ENCODE data around the gene GDF7.

GDF7 gene

DNA sequence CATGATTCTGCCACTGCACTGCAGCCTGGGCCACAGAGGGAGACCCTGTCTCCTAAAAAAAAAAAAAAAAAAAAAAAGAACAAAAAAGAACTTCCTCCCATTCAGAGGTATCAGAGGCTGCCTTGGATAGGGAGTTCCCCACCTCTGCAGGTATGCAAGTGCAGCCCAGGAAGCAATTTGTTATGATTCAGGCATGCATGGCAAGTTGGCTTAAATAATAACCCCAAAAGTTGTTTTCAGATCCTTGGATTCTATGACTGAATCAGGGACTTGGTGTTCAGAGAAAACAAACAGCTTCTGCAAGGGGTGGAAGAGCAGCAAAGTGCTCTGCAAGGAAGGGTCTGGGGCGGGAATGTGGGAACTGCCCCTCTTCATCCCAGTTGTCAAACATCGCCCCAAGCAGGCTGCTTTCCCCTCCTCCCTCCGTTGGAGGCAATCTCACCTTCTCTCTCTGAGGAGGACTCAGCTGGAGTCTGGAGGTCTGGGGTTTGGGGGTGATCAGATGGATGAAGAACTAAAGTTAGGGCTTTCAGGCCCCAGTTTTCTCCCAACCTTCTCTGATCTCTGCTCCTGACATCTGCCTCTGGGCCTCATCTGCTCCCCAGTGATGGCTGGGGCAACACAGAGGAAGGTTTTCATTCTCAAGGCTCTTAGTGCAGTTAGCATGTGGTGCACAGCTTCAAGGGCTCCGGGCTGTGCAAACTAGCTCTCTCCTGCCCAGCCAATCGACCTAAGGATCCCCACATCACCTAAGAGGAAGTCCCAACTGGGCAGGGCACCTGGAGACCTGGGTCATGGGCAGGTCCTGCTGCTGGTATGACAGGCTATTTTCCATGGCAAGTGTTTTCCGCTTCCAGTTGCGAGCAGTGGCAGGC lies 3.5 kb upstream of the GDF7 start:
- DNase-seq: no peak

DNA sequence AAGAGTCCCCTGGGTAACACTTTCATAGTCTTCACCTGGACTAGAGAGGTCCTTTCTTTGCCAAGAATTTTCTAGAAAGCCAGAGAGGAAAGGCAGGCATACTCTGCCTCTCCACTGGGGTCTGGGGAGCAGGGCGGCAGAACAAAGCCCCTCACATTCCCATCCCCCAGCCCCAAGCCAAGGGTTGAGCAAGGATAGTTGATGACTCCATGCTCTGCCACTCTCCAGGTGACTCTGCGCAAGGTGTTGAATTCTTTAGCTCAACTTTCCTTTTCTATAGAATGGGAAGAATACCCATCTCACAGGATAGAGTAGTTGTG lies 2.9 kb upstream of the GDF7 start:
- DNase-seq: no peak

DNA sequence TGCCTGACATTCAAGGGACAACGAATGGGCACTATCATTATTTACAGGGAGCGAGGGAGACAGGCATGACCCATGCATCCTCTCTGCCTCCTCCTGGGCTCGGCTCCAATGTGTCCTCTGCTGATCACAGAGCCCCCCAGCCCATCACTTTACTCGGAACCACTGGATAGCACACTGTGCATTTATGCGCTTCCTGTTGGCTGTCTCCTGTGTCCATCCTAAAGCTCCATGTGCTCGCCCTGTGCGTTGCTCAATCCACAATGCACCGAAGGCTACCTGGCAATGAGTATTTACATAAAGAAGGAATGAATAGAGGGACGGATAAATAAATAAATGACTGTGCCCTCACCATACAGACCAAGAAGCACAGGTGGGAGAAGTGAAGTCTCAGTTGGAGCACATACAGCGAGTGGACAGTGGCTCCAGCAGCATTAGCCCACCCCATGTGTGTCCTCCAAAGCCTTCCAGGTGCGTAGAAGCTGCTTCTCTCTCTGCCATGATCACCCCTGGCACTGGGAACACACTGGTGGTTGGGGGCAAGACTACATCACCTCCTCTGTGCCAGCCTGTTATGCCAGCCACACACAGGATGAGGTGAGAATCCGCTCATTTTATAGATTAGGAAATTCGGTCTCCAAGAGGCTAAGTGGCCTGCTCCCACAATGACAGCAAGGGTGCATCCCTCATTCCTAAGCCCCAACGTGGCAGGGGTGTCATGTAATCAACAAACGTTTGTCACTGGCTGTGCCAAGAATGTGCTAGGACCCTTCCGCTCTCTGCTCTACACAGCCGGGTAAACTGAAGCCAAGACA lies 2.3 kb upstream of the GDF7 start:
- no peak for DNase-seq

DNA sequence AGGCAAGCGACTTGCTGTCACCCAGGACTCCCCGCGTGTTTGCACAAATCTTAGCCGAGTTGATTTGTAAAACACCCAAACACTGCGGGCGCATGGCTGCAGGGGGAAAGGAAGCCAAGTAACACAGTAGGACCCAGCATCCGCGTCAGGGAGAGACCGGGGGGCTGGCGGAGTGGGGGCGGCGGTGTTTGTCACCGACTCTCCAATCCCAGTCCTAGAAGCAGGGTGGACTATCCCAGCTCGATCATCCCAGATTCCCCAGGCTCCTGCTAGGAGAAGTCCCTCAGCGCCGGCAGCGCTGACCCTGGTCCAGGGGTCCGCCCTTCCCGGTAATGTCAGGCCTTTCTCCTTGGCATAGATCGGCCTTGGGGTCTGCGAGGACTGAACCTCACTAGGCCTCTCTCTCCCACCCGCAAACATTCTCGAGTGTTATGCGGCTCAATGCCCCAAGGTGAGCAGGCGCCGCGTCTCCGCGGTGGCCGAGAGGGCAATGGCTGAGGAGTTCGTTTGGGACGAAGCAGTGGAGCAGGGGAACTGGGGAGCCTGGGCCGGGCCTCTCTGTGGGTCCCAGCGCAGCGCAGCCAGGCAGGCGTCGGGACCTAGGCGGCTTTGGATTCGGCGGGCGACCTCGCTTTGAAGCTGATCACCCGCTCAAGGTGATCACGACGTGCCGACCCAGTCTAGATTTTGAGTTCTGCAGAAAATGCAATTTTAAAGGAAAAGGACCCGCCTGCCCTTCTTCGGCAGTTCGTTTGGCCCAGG lies 1.5 kb upstream of the GDF7 start:
- no peak for DNase-seq

DNA sequence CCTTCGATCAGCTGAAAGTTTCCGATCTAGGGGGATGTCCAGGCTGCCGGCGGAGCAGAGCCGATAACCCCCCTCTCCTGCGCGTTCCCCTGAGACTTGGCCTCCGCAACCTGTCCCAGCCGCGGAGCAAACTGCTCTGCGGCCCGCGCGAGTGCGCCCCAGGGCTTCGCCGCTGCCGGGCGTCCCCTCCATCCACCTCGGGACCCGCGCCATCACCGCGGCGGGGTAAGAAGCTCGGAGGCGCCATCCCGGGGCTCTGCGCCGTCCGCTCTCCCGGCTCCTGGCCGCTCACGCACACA lies 990 bp upstream of the GDF7 start:
- no peak for DNase-seq

DNA sequence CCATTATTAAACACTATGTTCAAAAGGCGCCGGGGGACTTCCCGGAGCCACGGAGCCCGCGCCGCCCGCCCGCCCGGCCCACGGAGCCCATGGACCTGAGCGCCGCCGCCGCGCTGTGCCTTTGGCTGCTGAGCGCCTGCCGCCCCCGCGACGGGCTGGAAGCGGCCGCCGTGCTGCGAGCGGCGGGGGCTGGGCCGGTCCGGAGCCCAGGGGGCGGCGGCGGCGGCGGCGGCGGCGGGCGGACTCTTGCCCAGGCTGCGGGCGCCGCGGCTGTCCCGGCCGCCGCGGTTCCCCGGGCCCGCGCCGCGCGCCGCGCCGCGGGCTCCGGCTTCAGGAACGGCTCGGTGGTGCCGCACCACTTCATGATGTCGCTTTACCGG lies 197 bp downstream of the GDF7 start:
- no peak for DNase-seq

DNA sequence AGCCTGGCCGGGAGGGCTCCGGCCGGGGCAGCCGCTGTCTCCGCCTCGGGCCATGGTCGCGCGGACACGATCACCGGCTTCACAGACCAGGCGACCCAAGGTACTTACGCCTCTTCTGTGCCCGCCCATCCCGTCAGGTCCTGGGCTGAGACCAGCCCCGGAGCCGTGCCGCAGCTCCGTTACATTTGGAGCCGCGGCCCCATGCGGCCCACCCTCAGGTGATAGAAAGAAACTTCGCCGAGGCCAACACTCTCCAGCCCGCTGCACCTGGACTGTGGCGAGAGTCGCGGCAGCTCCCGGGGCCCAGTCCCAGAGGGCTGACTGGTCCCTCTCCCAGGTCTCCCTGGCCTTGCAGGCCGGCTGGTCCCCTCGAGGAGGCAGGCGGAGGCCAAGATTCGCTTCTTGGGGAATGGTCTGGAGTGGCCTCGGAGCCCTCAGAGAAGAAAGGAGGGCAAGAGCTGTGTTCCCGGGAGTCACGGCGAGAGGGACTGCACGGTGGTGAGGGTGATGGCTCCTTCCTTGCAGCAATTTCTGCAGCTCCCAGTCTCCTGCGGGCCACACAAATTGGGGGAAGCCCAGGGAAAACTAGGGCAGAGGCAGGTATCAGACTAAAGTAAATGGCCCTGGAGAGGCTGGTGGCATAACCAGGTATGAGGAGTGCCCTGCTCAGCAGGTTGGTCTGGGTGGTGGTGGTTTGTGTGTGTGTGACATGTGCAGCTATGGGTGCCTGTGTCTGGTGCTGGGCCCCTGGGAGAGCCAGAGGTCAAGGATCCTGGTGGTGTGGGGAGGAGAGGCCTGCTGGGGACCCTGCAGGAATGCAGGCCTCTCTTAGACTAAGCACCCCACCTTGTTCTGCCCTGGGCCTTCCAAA lies 822 bp downstream of the GDF7 start:
- no peak for DNase-seq

DNA sequence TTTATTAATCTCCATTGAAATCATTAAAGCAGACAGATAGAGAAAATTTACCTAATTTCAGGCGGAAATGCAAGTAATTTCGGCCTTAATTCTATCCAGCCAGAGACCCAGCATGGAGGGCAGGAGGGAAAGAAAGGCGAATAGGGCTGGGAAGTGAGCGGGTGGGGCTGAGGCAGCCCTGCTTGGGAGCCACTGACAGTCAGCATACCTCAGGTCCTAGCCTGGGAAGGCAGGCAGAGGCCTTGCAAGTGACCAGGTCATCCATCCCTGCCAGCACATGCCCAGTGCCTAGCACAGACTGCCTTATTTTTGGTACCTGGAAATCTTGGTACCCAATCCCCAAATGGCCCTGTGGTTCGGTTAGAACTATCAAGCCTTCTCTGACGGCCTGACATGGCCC lies 1.5 kb downstream of the GDF7 start:
- DNase-seq: no peak

DNA sequence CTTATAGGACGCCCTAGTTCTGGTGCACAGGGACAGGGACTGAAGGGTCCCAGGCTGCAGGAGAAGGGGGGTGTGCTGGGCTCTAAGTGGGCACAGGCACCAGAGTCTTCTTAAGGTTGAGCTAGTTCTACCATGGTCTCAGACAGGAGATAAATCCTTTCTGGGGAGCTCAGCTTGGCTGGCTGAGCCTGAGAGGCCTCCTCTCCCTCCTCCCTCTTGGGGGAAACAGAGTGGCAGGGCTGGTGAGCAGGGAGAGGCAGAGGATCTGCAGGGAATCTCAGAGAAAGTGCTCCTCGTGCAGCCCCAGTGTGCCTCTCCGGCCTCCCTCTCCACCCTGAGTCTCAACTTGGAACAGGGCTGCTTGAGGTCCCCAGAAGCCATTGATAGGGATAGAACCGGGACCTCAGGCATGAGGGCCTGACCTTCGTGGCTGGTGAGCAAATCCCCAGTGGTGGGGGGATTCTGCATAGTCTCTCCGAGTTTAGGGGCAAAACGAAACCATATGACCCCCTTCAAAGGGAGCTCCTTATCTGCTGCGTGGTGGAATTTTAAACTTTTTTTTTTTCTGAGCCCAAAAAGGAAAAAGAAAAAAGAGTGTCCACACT lies 2.0 kb downstream of the GDF7 start:
- no peak for DNase-seq

DNA sequence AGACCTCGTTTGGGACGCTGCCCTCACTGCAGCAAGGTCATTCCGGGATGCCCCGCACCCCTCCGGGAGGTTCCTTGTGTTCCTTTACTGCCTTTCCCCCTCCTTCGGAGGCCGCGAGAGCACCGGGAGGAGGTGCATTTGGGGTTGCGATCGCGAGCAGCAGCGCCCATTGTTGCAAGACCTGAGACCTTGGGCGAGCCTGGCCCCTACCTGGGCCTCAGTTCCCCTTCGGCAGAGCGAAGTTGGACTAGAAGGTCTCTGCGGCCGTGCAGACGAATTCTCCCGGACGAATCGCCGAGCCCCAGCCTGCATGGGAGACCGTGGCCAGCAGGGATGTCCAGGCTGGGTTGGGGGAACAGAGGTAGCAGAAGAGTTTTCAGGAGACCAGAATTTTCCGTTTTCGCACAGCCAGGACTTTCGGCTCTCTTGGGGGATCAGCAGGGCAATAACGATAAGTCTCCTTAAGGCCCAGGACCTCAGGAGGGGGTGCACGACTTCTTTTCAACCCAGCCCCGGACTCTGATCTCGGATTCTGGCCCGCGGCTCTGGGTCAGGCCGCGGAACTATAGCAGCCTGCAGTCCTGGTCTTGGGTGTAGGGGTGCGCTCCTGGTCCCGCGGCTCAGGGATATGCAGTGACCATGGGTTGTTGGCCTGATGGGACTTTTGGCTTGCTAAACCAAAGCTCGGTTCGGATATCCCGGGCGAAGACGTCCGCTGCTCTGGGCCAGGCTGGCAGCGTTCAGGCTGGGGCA lies 2.8 kb downstream of the GDF7 start:
- DNase-seq: no peak

DNA sequence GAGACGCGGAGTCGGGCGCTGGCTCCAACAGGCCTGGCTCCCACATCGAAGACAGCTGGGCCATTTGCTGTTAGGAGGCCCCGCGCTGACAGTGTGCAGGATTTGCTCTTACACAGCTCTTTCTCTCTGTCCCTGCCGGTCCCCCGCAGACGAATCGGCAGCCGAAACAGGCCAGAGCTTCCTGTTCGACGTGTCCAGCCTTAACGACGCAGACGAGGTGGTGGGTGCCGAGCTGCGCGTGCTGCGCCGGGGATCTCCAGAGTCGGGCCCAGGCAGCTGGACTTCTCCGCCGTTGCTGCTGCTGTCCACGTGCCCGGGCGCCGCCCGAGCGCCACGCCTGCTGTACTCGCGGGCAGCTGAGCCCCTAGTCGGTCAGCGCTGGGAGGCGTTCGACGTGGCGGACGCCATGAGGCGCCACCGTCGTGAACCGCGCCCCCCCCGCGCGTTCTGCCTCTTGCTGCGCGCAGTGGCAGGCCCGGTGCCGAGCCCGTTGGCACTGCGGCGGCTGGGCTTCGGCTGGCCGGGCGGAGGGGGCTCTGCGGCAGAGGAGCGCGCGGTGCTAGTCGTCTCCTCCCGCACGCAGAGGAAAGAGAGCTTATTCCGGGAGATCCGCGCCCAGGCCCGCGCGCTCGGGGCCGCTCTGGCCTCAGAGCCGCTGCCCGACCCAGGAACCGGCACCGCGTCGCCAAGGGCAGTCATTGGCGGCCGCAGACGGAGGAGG lies 3.5 kb downstream of the GDF7 start:
- DNase-seq: no peak

DNA sequence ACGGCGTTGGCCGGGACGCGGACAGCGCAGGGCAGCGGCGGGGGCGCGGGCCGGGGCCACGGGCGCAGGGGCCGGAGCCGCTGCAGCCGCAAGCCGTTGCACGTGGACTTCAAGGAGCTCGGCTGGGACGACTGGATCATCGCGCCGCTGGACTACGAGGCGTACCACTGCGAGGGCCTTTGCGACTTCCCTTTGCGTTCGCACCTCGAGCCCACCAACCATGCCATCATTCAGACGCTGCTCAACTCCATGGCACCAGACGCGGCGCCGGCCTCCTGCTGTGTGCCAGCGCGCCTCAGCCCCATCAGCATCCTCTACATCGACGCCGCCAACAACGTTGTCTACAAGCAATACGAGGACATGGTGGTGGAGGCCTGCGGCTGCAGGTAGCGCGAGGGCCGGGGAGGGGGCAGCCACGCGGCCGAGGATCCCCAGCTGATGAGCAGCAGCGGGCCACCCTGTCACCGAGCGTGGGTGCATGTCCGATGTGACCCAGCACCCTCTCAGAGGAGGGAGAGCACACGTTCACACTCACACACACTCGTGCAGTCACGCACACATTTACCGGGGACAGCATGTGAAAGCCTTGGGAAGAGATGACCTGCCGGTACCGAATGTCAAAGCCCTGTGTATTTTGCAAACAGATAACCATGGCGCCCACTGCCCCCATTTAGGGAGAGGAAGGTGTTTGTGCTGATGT lies 4.2 kb downstream of the GDF7 start:
- DNase-seq: no peak

DNA sequence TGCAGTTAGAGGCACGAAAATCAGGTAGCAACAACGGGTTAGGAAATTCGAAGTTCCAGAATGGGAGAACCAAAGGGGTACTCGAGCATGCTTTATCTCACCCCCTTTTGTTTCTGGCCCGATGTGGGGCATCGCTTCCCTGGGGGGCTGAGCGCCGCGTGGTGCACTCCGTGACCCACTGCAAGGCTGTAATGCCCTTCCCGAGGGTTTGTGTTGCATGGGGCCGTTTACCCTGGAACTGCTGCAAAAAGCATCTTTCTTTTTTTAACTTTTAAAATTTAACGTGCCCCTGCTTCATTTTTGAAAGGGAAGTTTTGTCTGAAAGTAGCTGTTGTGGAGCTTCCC lies 4.8 kb downstream of the GDF7 start:
- DNase-seq: no peak

DNA sequence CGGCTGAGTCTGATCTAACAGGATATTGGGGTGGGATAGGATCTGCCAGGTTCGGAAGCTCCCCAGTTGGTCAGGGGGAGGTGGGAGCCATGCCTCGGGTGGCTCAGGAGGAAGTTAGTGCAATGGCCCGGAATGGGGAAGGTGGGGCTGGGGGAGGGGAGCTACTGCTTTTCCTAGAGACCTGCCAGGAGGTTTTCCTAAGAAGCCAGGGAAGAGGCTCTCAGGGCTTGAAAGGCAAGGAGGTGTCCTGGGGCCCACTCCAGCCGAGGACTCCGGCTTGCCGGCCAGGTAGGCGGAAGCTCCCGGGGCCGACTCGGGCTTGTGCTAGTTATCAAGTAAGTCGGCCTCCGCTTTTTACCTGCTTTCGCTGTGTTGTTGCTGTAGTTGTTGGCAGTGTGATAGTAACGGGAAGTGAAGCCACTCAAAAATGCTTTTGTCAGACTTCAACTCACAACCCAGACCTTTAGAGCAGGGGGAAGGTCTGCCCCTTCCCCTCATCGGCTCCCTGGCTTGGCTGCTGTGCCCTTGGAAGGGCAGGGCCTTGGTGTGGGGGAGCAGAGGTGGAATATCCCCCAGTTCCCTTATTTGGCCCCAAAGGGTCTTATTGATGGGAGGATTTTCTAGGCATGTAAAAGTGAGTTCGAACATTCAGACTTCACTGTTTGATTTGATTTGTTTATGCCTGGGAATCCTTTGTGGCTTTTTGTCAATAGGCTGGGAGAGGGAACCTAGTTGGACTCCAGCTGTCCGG lies 5.4 kb downstream of the GDF7 start:
- DNase-seq: no peak

DNA sequence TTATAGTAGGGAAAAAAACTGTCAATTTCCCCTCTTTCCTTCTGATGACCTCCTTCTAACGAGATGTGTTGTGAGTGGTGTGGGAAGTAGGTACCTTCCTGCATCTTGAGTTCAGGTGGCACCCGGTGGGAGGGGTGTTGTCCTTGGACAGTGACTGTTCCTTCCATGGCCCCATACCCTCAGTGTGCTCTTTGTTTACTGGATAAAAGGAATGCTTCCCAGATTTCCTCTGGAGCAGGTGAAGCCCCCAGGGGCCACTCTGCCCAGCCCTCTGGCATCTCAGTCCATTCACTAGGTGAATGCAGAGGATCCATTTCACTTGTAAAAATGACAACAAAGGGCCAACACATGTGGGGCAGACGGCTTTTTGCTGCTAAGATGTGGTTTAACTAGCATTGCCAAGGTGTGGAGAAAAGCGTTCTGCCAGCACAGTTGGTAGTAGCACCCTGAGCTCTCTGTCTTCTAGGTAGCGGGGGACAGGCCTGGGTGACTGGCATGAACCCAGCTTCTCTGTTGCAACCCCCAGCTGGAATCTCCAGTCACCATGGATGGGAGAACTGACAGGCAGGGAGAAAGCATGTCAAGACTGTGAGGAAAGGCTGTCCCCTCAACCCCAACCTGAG lies 6.9 kb downstream of the GDF7 start:
- DNase-seq: no peak

DNA sequence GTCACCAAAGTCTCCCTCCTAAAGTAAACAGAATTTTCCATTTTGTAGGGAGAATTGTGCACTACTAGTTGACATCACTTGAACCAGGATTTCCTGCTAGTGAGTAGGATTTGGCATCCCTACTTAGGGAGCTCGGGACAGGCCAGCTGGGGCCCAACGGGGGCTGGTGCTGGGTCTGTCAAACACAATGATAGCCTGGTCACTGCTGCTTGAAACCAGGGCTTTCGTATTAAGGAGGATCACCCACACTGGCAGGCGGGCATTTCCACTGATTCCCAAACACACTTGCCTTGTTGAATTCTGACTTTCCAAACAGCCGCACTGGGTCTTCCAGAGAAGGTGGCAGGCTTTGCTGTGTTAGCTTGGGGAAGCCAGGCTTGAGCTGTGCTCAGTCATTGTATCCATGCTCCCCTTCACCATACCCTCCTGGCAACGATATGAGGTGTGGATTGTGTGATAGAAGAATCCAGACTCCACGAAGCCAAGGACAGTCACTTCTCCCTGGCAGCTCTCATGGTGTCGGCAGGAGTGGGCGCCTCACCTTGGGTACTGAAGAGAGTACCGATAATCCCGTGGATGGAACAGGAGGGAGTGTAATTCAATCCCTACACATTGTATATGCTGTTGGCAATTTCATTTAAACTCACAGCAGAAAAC lies 7.5 kb downstream of the GDF7 start:
- DNase-seq: no peak

DNA sequence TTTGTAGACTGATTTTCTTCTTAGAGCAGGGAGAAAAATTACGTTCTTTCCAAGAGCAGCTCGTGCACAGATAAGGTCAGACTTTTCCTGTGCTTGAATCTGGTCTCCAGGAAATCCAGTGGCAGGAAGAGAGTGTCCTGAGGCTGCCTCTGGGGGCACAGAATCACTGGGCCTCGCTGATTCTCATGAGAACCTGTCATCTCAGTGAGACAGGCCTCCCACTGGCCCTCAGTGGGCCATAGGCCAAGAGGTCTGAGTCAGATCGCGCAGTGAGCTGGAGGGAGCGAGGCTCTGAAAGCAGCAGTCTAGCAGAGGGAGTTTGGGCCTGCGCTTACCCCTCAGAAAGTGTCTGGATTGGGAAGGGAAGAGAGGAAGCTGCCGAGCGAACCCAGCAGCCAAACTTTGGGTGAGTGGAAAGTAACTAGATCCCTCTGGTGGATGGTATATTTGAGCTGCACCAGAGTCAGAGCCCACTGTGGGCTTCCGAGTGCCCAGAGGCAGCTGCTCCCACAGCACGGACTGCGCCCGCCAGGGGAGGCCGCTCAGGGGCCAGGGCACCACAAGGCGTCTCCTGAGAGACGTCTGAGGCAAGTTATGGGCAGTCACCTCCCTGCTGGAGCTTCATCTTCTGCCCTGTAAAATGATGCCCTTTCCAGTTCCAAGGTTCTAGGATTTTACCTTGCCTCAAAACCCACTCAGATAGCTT lies 8.2 kb downstream of the GDF7 start:
- no peak for DNase-seq

All from NCI-H446 treated with DMSO at 0.1 percent for 48 hours (cell line).